Measurements from ENCODE around the gene CILP2.

The CILP2 gene

GRCh38 chr19:19549804-19550464, 11.9 kb downstream of the CILP2 start:
- no peak overlapping the region for H3K4me3 ChIP-seq (ENCODE audit: low read depth, low read length)
- no peak for TF ChIP-seq CTCF (IDR thresholded peaks at IDR 0.05; ENCODE audit: borderline replicate concordance, insufficient read depth, low read depth, low read length)

DNA sequence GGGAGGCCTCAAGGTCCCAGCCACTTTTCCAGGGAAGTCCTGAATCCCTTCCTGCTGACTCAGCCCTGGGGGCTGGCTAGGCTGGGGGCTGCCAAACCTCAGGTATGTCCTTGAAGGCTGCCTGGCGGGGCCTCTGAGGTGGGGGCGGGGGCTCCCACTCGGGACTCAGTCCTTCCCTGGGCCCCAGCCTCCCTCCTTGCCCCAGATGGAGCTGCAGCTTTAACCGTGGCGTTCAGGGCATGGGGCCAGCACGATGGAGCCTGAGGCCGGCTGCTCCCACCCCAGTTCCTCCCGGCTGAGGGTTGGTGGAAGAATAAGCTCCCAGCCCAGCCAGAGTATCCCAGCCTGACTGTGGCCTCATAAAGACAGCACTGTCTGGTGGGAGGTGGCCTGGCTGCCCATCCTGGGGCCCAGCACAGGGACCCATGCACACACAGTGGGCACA, 12.4 kb downstream of the CILP2 start:
- TF ChIP-seq CTCF (IDR thresholded peaks at IDR 0.05; ENCODE audit: borderline replicate concordance, insufficient read depth, low read depth, low read length), result no peak

GRCh38 chr19:19550972-19551852, 13.1 kb downstream of the CILP2 start:
- no peak overlapping the region for H3K4me3 ChIP-seq (ENCODE audit: low read depth, low read length)
- no peak for TF ChIP-seq CTCF (IDR thresholded peaks at IDR 0.05; ENCODE audit: borderline replicate concordance, insufficient read depth, low read depth, low read length)

More for the DNA sequence above, 12.4 kb downstream of the CILP2 start:
- H3K4me3 ChIP-seq (ENCODE audit: low read depth, low read length), result no peak overlapping the region

DNA sequence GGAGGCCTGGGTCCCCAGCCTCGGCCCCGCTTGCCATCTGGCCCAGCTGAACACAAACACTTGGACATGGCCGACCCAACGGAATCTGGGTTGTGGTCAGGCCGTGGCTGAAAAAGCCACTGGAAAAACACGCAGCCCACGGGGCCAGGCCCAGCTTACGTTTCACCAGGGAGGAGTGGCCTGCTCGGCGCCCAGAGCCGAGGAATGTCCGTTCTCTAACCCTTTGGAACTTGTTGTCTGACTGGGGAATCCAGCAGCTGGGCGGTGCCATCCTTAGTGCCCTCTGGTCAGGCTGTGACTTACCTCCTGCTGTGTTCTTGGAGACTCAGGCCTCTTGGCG, 13.8 kb downstream of the CILP2 start:
- TF ChIP-seq CTCF (IDR thresholded peaks at IDR 0.05; ENCODE audit: borderline replicate concordance, insufficient read depth, low read depth, low read length), result no peak
- H3K4me3 ChIP-seq (ENCODE audit: low read depth, low read length), result no peak overlapping the region

- TF ChIP-seq CTCF (IDR thresholded peaks at IDR 0.05; ENCODE audit: borderline replicate concordance, insufficient read depth, low read depth, low read length), result peak; percentile 84
- H3K4me3 ChIP-seq (ENCODE audit: low read depth, low read length), result no peak overlapping the region
Measured at GRCh38 chr19:19552798-19553197, 14.7 kb downstream of the CILP2 start.

- no peak for TF ChIP-seq CTCF (IDR thresholded peaks at IDR 0.05; ENCODE audit: borderline replicate concordance, insufficient read depth, low read depth, low read length)
- H3K4me3 ChIP-seq (ENCODE audit: low read depth, low read length), result no peak overlapping the region
Measured at GRCh38 chr19:19553670-19554069, 15.6 kb downstream of the CILP2 start.

All from GM12875 (cell line).